HG03460 (cell line): Measurements from ENCODE around the gene SP6.

Experiments used
- ATAC-seq: cut with Tn5 transposase; IDR thresholded peaks from one replicate; pipeline ENCODE4 v1.9.1; 2021; ENCODE audit not compliant: unreplicated experiment

Gene SP6

GRCh38 chr17:47813512-47814031 is 37.4 kb downstream of the SP6 start:
- no peak for ATAC-seq

GRCh38 chr17:47813077-47813476 is 37.9 kb downstream of the SP6 start:
- no peak for ATAC-seq

- no peak for ATAC-seq
Measured at GRCh38 chr17:47812146-47812920, 38.6 kb downstream of the SP6 start.

GRCh38 chr17:47811709-47812108 is 39.3 kb downstream of the SP6 start:
- ATAC-seq = no peak

GRCh38 chr17:47810901-47811635 is 39.9 kb downstream of the SP6 start:
- ATAC-seq = no peak

GRCh38 chr17:47810200-47810821 is 40.7 kb downstream of the SP6 start:
- ATAC-seq = no peak

- ATAC-seq = no peak
Measured at GRCh38 chr17:47808830-47809480, 42.0 kb downstream of the SP6 start.

- no peak for ATAC-seq
Measured at GRCh38 chr17:47808036-47808829, 42.7 kb downstream of the SP6 start.

GRCh38 chr17:47807421-47807820 is 43.5 kb downstream of the SP6 start:
- no peak for ATAC-seq

- ATAC-seq = no peak
Measured at GRCh38 chr17:47806913-47807255, 44.1 kb downstream of the SP6 start.

GRCh38 chr17:47806026-47806912 is 44.7 kb downstream of the SP6 start:
- no peak for ATAC-seq

GRCh38 chr17:47804461-47804860 is 46.5 kb downstream of the SP6 start:
- ATAC-seq = no peak

GRCh38 chr17:47803751-47804150 is 47.2 kb downstream of the SP6 start:
- ATAC-seq = no peak

- no peak for ATAC-seq
Measured at GRCh38 chr17:47803201-47803600, 47.8 kb downstream of the SP6 start.

- no peak for ATAC-seq
Measured at GRCh38 chr17:47802341-47803022, 48.5 kb downstream of the SP6 start.

GRCh38 chr17:47801906-47802305 is 49.1 kb downstream of the SP6 start:
- ATAC-seq = no peak

GRCh38 chr17:47801176-47801765 is 49.7 kb downstream of the SP6 start:
- ATAC-seq = no peak

- no peak for ATAC-seq
Measured at GRCh38 chr17:47800686-47801085, 50.3 kb downstream of the SP6 start.

GRCh38 chr17:47797797-47798196 is 53.2 kb downstream of the SP6 start:
- ATAC-seq = no peak
